NCI-H524 treated with DMSO at 0.1 percent for 48 hours (cell line): ENCODE measurements around the gene PTH2R.
"Not testable (repeated sequence)": the region's sequence is repeated elsewhere in the genome, so short reads cannot be mapped to it uniquely, and the experiment has no call there.

Experiments used
- DNase-seq: peaks from one replicate; lab custom pipeline; 2025; lab: John Stamatoyannopoulos, UW

The PTH2R gene

GRCh38 chr2:208406474-208407451 is at the start of gene PTH2R:
PTH2R (plus strand) TSS chr2:208406792; CDS start chr2:208407044, 252 bp downstream.
- DNase-seq, result no peak

- no peak for DNase-seq
These were observed 49.6 kb upstream of the PTH2R start for GRCh38 chr2:208356846-208357574.

GRCh38 chr2:208358758-208359631 is 47.6 kb upstream of the PTH2R start:
- no peak for DNase-seq

GRCh38 chr2:208359632-208359986 is 47.0 kb upstream of the PTH2R start:
- no peak for DNase-seq

GRCh38 chr2:208360259-208361076 is 46.1 kb upstream of the PTH2R start:
- DNase-seq, result no peak

GRCh38 chr2:208361077-208361441 is 45.5 kb upstream of the PTH2R start:
- DNase-seq, result no peak

- no peak for DNase-seq
These were observed 43.1 kb upstream of the PTH2R start for GRCh38 chr2:208363485-208363884.

- no peak for DNase-seq
These were observed 40.1 kb upstream of the PTH2R start for GRCh38 chr2:208366215-208367127.

GRCh38 chr2:208369091-208369490 is 37.5 kb upstream of the PTH2R start:
- DNase-seq, result no peak

- no peak for DNase-seq
These were observed 35.5 kb upstream of the PTH2R start for GRCh38 chr2:208370881-208371633.

GRCh38 chr2:208371634-208371935 is 35.0 kb upstream of the PTH2R start:
- DNase-seq, result no peak

GRCh38 chr2:208373460-208374089 is 33.0 kb upstream of the PTH2R start:
- DNase-seq, result peak; percentile 23

- DNase-seq, result no peak
These were observed 31.0 kb upstream of the PTH2R start for GRCh38 chr2:208375491-208376068.

GRCh38 chr2:208377344-208377860 is 29.2 kb upstream of the PTH2R start:
- not testable (repeated sequence) for DNase-seq

GRCh38 chr2:208379192-208379591 is 27.4 kb upstream of the PTH2R start:
- DNase-seq, result no peak

- DNase-seq, result no peak
These were observed 22.0 kb upstream of the PTH2R start for GRCh38 chr2:208384637-208385036.

- no peak for DNase-seq
These were observed 20.1 kb upstream of the PTH2R start for GRCh38 chr2:208386541-208386940.

GRCh38 chr2:208389940-208390339 is 16.7 kb upstream of the PTH2R start:
- DNase-seq, result no peak

- DNase-seq, result no peak
These were observed 14.3 kb upstream of the PTH2R start for GRCh38 chr2:208392300-208392699.
